Thyroid gland (tissue), 4 donors: ENCODE measurements around the gene FNDC11. TPM values are rescaled to one million over a fixed set of nuclear protein-coding genes. Genes with fewer than 3 reads are reported as not detected.

ENCODE experiments used
- DNase-seq, 2 donors: peaks; one replicate each; pipeline ENCODE4 v3.0.0-alpha.2; 2019
- H3K27ac ChIP-seq, 3 donors: fragments of 200-600 bp; sonication (generic); 1 replicate in 2 of 3; 2 replicates in 1 of 3; pipeline ENCODE4 v1.5.1; 2016 to 2019; ENCODE audit warnings: mild to moderate bottlenecking in 1 of 3, moderate library complexity in 1 of 3
- H3K27me3 ChIP-seq: fragments of 200-600 bp; sonication (generic); one replicate; pipeline ENCODE4 v1.5.1; 2019
- H3K36me3 ChIP-seq, 2 donors: fragments of 200-600 bp; sonication (generic); one replicate each; pipeline ENCODE4 v1.5.1; 2016 to 2019
- H3K4me1 ChIP-seq, 2 donors: fragments of 200-600 bp; sonication (generic); one replicate each; pipeline ENCODE4 v1.5.1; 2017 to 2019
- H3K4me3 ChIP-seq, 3 donors: fragments of 200-600 bp; sonication (generic); replicated peaks in 1 of 3; 1 replicate in 2 of 3; 2 replicates in 1 of 3; pipeline ENCODE4 v1.5.1; 2016; ENCODE audit warnings: mild to moderate bottlenecking in 1 of 3
- H3K9me3 ChIP-seq: fragments of 200-600 bp; sonication (generic); one replicate; pipeline ENCODE4 v1.5.1; 2017
- POLR2A ChIP-seq, 2 donors: fragments of 450-650 bp; IDR thresholded peaks; one replicate each; pipeline ENCODE4 v1.6.1; 2017; ENCODE audit warnings: antibody characterized with exemption in 2 of 2, mild to moderate bottlenecking in 2 of 2, moderate library complexity in 1 of 2
- WGBS, 2 donors: methylation state at CpG; one replicate each; pipeline ENCODE4 v1.1.5; 2017; 5-methylcytosine and 5-hydroxymethylcytosine counted together
- intact Hi-C: fragments of 100-400 bp; cut with DNase I; formaldehyde crosslinking; loops from one replicate; pipeline ENCODE4 v1.15.1; 2023
- total RNA-seq, 4 donors: library from RNA; depleted of rRNA; stranded (reverse); fragments of >200 nt; gene quantifications; one replicate each; pipeline ENCODE4 v1.2.3, GENCODE V29; 2016
- TF ChIP-seq, protein P1 (sequence below), 6 experiments: fragments of 200-600 bp in 3 of 6; fragments of 450-650 bp in 3 of 6; sonication (generic) in 3 of 6; IDR thresholded peaks; one replicate each; pipeline ENCODE4 v1.5.1; 2016 to 2019; ENCODE audit warnings: antibody characterized with exemption in 6 of 6, mild to moderate bottlenecking in 2 of 6, inconsistent platforms in 1 of 6, moderate library complexity in 1 of 6

FNDC11 gene
- total RNA-seq, 4 donors from 2014 or later, result 0.39 to 0.89 (median 0.40) TPM; not detected in 1

DNA sequence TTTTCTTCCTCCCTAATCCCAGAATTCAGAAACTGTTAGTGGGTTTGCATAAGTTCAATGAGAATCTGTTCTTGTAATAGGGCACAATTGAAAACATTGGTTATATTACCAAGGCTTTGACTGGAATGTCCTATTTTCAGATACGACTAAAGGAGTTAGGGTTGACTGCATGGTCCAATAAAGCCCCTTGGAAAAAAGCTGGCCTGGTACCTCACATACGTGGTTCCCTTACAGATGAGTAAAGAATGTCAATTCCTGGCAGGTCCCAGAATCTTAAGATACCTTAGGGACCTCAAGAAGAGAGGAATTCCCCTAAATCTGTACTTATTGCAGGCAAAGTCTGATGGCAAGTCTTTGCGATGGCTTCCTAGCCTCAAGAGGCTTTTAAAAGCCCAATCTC is 28.8 kb upstream of the FNDC11 start:
- WGBS, 2 donors, result 58 to 66% methylated on average over 3 of the region's 3 CpGs
- H3K36me3 ChIP-seq, result peaks cover 0 to 4% of the 10 kb centered on the region in 2 donors
- no peaks in the 10 kb centered on the region for H3K9me3 ChIP-seq
- H3K27me3 ChIP-seq, result no peaks in the 10 kb centered on the region
- DNase-seq, result no peak
- intact Hi-C loops, result no loop called here
- no peak for TF ChIP-seq POLR2A (IDR thresholded peaks at IDR 0.05)
- TF ChIP-seq, protein P1, sequence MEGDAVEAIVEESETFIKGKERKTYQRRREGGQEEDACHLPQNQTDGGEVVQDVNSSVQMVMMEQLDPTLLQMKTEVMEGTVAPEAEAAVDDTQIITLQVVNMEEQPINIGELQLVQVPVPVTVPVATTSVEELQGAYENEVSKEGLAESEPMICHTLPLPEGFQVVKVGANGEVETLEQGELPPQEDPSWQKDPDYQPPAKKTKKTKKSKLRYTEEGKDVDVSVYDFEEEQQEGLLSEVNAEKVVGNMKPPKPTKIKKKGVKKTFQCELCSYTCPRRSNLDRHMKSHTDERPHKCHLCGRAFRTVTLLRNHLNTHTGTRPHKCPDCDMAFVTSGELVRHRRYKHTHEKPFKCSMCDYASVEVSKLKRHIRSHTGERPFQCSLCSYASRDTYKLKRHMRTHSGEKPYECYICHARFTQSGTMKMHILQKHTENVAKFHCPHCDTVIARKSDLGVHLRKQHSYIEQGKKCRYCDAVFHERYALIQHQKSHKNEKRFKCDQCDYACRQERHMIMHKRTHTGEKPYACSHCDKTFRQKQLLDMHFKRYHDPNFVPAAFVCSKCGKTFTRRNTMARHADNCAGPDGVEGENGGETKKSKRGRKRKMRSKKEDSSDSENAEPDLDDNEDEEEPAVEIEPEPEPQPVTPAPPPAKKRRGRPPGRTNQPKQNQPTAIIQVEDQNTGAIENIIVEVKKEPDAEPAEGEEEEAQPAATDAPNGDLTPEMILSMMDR (IDR thresholded peaks at IDR 0.05), result no peak
- H3K27ac ChIP-seq, result no peak overlapping the region
- H3K4me3 ChIP-seq, result no peak overlapping the region
- H3K4me1 ChIP-seq, result peaks cover 15 to 19% of the 10 kb centered on the region in 2 donors

DNA sequence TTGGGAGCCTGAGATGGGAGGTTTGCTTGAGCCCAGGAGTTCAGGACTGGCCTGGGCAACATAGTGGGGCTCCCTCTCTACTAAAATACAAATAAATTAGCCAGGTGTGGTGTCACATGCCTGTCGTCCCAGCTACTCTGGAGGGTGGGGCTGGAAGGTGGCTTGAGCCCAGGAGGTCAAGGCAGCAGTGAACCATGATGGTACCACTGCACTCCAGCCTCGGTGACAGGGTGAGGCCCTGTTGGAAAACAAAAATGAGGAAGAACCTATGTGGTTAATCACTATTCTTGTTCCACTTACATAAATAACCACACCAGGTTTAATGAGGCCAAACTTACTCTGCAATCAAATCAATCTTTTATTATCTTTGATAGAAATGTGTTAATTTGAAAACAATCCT is 28.0 kb upstream of the FNDC11 start:
- no peak overlapping the region for H3K27ac ChIP-seq
- peaks cover 15 to 19% of the 10 kb centered on the region in 2 donors for H3K4me1 ChIP-seq
- WGBS, 2 donors, result 7 to 12% methylated on average over 2 of the region's 2 CpGs
- peaks cover 0 to 4% of the 10 kb centered on the region in 2 donors for H3K36me3 ChIP-seq
- intact Hi-C loops, result no loop called here
- no peak for DNase-seq
- H3K9me3 ChIP-seq, result no peaks in the 10 kb centered on the region
- no peak for TF ChIP-seq POLR2A (IDR thresholded peaks at IDR 0.05)
- TF ChIP-seq, protein P1 (IDR thresholded peaks at IDR 0.05), result no peak
- no peaks in the 10 kb centered on the region for H3K27me3 ChIP-seq
- H3K4me3 ChIP-seq, result no peak overlapping the region

DNA sequence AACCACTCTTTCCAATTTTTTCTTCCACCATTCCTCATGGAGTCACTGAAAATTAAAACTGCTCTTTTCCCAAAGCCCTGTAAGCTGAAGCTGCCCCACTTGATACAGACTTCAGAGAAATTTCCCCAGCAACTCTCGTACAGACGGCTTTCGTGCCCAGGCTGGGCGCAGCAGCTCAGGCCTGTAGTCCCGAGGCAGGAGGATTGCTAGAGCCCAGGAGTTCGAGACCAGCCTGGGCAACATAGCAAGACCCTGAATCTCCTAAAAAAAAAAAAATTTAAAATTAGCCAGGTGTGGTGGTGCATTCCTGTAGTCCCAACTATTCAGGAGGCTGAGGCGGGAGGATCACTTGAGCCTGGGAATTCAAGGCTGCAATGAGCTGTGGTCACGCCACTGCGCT is 26.8 kb upstream of the FNDC11 start:
- Histone ChIP-seq H3K27ac (no peak overlapping the region), H3K4me1 (peaks cover 4 to 10% of the 10 kb centered on the region in 2 donors), H3K4me3 (no peak overlapping the region), H3K9me3 (no peaks in the 10 kb centered on the region), H3K36me3 (peaks cover 0 to 4% of the 10 kb centered on the region in 2 donors), H3K27me3 (no peaks in the 10 kb centered on the region)
- 85% methylated on average over 9 of the region's 9 CpGs for WGBS, 2 donors
- TF ChIP-seq, protein P1 (IDR thresholded peaks at IDR 0.05), result no peak
- no peak for TF ChIP-seq POLR2A (IDR thresholded peaks at IDR 0.05)
- intact Hi-C loops, result no loop called here
- DNase-seq, result no peak

DNA sequence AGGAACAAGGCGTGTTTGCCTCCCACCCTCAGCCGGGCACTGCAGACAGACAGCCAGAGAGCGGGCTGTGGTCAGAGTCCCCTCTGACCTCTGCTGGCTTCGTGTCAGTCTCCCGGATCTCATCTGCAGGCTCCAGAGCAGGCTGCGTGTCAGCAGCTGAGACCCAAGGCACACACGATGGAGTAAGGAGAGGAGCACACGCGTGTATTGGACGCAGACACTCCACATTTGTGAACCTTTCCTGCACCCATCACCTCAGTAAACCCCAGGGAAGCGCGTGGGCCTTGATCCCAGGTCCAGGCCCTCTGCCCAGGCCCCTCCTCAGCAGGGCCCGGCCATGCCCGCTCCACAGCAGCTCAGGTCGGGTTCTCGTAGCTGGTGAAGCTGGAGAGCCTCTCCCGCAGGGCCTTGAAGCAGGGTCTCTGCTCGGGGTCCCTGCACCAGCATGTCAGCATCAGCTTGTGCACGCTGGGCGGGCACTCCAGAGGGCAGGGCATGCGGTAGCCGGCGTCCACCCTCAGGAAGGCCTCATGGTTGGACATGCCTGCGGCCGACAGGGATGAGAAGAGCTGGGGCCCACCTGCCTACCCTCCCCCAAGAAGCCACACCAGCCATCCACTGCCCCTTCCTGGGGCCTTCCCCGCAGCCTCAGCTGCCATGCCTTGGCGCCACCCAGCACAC is 24.6 kb upstream of the FNDC11 start:
- Histone ChIP-seq H3K27me3 (no peaks in the 10 kb centered on the region), H3K27ac (no peak overlapping the region), H3K4me1 (no peaks in the 10 kb centered on the region), H3K4me3 (no peak overlapping the region), H3K9me3 (no peaks in the 10 kb centered on the region), H3K36me3 (no peaks in the 10 kb centered on the region)
- WGBS, 2 donors, result 58 to 80% methylated on average over 4 to 19 of the region's 27 CpGs
- intact Hi-C loops, result no loop called here
- no peak for DNase-seq
- TF ChIP-seq POLR2A (IDR thresholded peaks at IDR 0.05), result no peak

DNA sequence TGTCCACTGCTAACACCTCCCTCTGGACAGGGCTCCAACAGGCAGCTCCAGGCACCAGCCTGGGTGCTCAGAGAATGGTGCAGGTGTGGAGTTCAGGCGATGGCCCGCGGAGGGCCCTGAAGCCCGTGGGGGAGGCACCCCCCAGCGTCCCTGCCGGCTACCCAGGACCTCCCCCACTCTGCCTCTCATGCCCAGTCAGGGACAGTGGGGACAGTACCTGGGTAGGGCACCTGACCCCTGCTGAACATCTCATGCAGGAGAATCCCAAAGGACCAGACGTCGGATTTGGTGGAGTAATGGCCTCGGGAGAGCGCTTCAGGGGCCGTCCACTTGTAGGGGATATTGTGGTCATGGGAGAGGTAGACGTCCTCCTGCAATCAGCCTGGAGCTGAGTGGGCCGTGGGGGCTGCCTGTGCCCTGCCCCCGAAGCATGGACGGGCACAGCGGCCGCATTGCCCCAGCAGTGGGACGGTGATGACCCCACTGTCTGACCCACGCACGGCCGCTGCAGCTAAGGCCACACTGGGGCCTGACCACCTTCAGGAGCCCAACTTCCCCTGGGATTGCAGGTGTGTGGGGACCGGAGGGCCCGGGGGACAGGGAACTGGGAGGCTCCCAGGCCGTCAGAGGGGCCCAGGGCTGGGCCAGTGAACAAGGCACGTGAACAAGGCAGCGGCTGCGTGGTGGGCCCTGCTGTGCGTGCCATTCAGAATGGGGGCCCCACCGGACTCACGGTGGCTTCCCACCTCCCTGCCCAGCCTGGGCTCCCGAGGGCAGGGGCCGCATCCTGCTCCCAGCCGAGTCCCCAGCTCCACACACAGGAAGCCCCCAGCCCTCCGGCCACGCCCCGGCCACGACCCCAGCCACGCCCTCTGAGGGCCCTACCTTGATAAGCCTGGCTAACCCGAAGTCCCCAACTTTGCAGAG is 23.8 kb upstream of the FNDC11 start:
- no peaks in the 10 kb centered on the region for H3K36me3 ChIP-seq
- H3K27ac ChIP-seq, result no peak overlapping the region
- no peaks in the 10 kb centered on the region for H3K4me1 ChIP-seq
- 80 to 81% methylated on average over 3 to 26 of the region's 39 CpGs for WGBS, 2 donors
- H3K27me3 ChIP-seq, result no peaks in the 10 kb centered on the region
- no peak for DNase-seq
- TF ChIP-seq POLR2A (IDR thresholded peaks at IDR 0.05), result no peak
- TF ChIP-seq, protein P1 (IDR thresholded peaks at IDR 0.05), result no peak
- H3K4me3 ChIP-seq, result no peak overlapping the region
- intact Hi-C loops, result loop anchor here (10.0 kb wide), 2 partner anchors 255 to 535 kb away; partner anchors contain the start of gene TCEA2
- H3K9me3 ChIP-seq, result no peaks in the 10 kb centered on the region
